Epithelial cell of esophagus (primary cell): ENCODE measurements around the gene RFT1.

ENCODE experiments used
- DNase-seq: peaks from one replicate; pipeline ENCODE4 v3.0.0; 2010; ENCODE audit warnings: low read depth
- H3K4me3 ChIP-seq: 2 replicates; pipeline ENCODE4 v1.5.1; 2011; ENCODE audit warnings: mild to moderate bottlenecking, low read length, control low read depth
- CTCF ChIP-seq: IDR thresholded peaks from 2 replicates; pipeline ENCODE4 v1.5.1; 2011; ENCODE audit warnings: low read depth, mild to moderate bottlenecking, low read length, control low read depth, inconsistent platforms; ENCODE audit not compliant: insufficient read depth; ENCODE audit errors: missing control alignments

Gene RFT1

GRCh38 chr3:53130179-53131061 lies at the start of gene RFT1:
TSS of gene RFT1 (minus strand) at chr3:53130435. CDS start at chr3:53130400, 35 bp downstream.
- peak within 1 kb of the TSS; percentile 66 for H3K4me3 ChIP-seq
- peak; percentile 97 for DNase-seq
- TF ChIP-seq CTCF = no peak

- no peak for DNase-seq
Measured at GRCh38 chr3:53179580-53179979, 49.3 kb upstream of the RFT1 start.

GRCh38 chr3:53178246-53178645 lies 48.0 kb upstream of the RFT1 start:
- DNase-seq = no peak
- no peak for TF ChIP-seq CTCF
- no peak overlapping the region for H3K4me3 ChIP-seq

More at GRCh38 chr3:53179580-53179979, 49.3 kb upstream of the RFT1 start:
- no peak overlapping the region for H3K4me3 ChIP-seq
- no peak for TF ChIP-seq CTCF

- DNase-seq = no peak
- no peak overlapping the region for H3K4me3 ChIP-seq
- TF ChIP-seq CTCF = no peak
Measured at GRCh38 chr3:53175613-53176540, 45.6 kb upstream of the RFT1 start.

- H3K4me3 ChIP-seq = no peak overlapping the region
- no peak for TF ChIP-seq CTCF
- DNase-seq = no peak
Measured at GRCh38 chr3:53174346-53175250, 44.4 kb upstream of the RFT1 start.

GRCh38 chr3:53173107-53173506 lies 42.9 kb upstream of the RFT1 start:
- no peak for DNase-seq
- no peak overlapping the region for H3K4me3 ChIP-seq
- TF ChIP-seq CTCF = no peak
